Measurements from ENCODE around the gene GPR84.
A peak's percentile ranks its signal among the peaks of the same experiment; 100 is the strongest.

Gene GPR84

GRCh38 chr12:54374562-54375258 is 10.4 kb upstream of the GPR84 start:
- DNase-seq (ENCODE audit: low read depth in 2 of 3, low spot score in 1 of 3), result no peak

- DNase-seq (ENCODE audit: low read depth in 2 of 3, low spot score in 1 of 3), result no peak
Observed at GRCh38 chr12:54373649-54374561, 9.6 kb upstream of the GPR84 start.

GRCh38 chr12:54372113-54372806 is 8.0 kb upstream of the GPR84 start:
- DNase-seq (ENCODE audit: low read depth in 2 of 3, low spot score in 1 of 3), result no peak

- DNase-seq (ENCODE audit: low read depth in 2 of 3, low spot score in 1 of 3), result no peak
Observed at GRCh38 chr12:54371328-54372112, 7.2 kb upstream of the GPR84 start.

- no peak for DNase-seq (ENCODE audit: low read depth in 2 of 3, low spot score in 1 of 3)
Observed at GRCh38 chr12:54370171-54370730, 6.0 kb upstream of the GPR84 start.

- no peak for DNase-seq (ENCODE audit: low read depth in 2 of 3, low spot score in 1 of 3)
Observed at GRCh38 chr12:54369597-54370131, 5.4 kb upstream of the GPR84 start.

GRCh38 chr12:54368709-54369596 is 4.7 kb upstream of the GPR84 start:
- DNase-seq (ENCODE audit: low read depth in 2 of 3, low spot score in 1 of 3), result peak; percentile 83 to 94 (median 86)

- no peak for DNase-seq (ENCODE audit: low read depth in 2 of 3, low spot score in 1 of 3)
Observed at GRCh38 chr12:54368025-54368708, 3.9 kb upstream of the GPR84 start.

GRCh38 chr12:54363618-54364017 is 668 bp downstream of the GPR84 start:
- no peak for DNase-seq (ENCODE audit: low read depth in 2 of 3, low spot score in 1 of 3)

GRCh38 chr12:54363047-54363446 is 1.2 kb downstream of the GPR84 start:
- no peak for DNase-seq (ENCODE audit: low read depth in 2 of 3, low spot score in 1 of 3)

- peak in 1 of 3 donors; percentile 55 for DNase-seq (ENCODE audit: low read depth in 2 of 3, low spot score in 1 of 3)
Observed at GRCh38 chr12:54360717-54361456, 3.4 kb downstream of the GPR84 start.

- DNase-seq (ENCODE audit: low read depth in 2 of 3, low spot score in 1 of 3), result no peak
Observed at GRCh38 chr12:54359762-54360351, 4.4 kb downstream of the GPR84 start.

GRCh38 chr12:54358945-54359761 is 5.1 kb downstream of the GPR84 start:
- peak; percentile 88 to 91 (median 91) for DNase-seq (ENCODE audit: low read depth in 2 of 3, low spot score in 1 of 3)

GRCh38 chr12:54358191-54358944 is 5.9 kb downstream of the GPR84 start:
- no peak for DNase-seq (ENCODE audit: low read depth in 2 of 3, low spot score in 1 of 3)

GRCh38 chr12:54357506-54358190 is 6.6 kb downstream of the GPR84 start:
- no peak for DNase-seq (ENCODE audit: low read depth in 2 of 3, low spot score in 1 of 3)

All from stimulated activated CD4-positive, alpha-beta T cell treated with anti-CD3 and anti-CD28 coated beads, Interleukin-12 subunit alpha, Interleukin-12 subunit beta, amount 100 ng/mL, for 48 hours (primary cell).